Chondrocyte (in vitro differentiated cells): Measurements from ENCODE around the gene LINC00237. TPM values are rescaled to one million over a fixed set of nuclear protein-coding genes. Genes with fewer than 3 reads are reported as not detected.

Experiments
- DNase-seq: peaks from one replicate; pipeline ENCODE4 v3.0.0; 2021; ENCODE audit warnings: mixed read lengths, low spot score
- H3K27ac Mint-ChIP-seq: one replicate; pipeline ENCODE4 v1.8.0; 2021; ENCODE audit warnings: mild to moderate bottlenecking, moderate library complexity, mixed read lengths; ENCODE audit not compliant: unreplicated experiment
- H3K27me3 Mint-ChIP-seq: 2 replicates; pipeline ENCODE4 v1.8.0; 2021; ENCODE audit warnings: low read depth, mixed read lengths
- H3K36me3 Mint-ChIP-seq: 2 replicates; pipeline ENCODE4 v1.8.0; 2021; ENCODE audit warnings: low read depth, mixed read lengths
- H3K4me1 Mint-ChIP-seq: 2 replicates; pipeline ENCODE4 v1.8.0; 2021; ENCODE audit warnings: low read depth, mild to moderate bottlenecking, mixed read lengths
- H3K4me3 Mint-ChIP-seq: one replicate; pipeline ENCODE4 v1.8.0; 2021; ENCODE audit warnings: mild to moderate bottlenecking, moderate library complexity, mixed read lengths; ENCODE audit not compliant: unreplicated experiment
- H3K9me3 Mint-ChIP-seq: 2 replicates; pipeline ENCODE4 v1.8.0; 2021; ENCODE audit warnings: low read depth, mixed read lengths
- CTCF ChIP-seq: fragments of 200-600 bp; sonication (generic); IDR thresholded peaks from 2 replicates; pipeline ENCODE4 v1.5.0; 2021; ENCODE audit warnings: antibody characterized with exemption, mild to moderate bottlenecking, moderate library complexity
- total RNA-seq: library from RNA; stranded (reverse); gene quantifications from 3 replicates; pipeline ENCODE4 v1.2.1, GENCODE V29; 2021

The LINC00237 gene
- total RNA-seq, 1 donor from 2014 or later = not detected

- no peak overlapping the region for H3K27ac Mint-ChIP-seq
- no peaks in the 10 kb centered on the region for H3K9me3 Mint-ChIP-seq
- no peak overlapping the region for H3K4me3 Mint-ChIP-seq
- no peaks in the 10 kb centered on the region for H3K36me3 Mint-ChIP-seq
- DNase-seq = no peak
- peaks cover 3% of the 10 kb centered on the region for H3K27me3 Mint-ChIP-seq
- TF ChIP-seq CTCF = peak; percentile 8
- H3K4me1 Mint-ChIP-seq = no peaks in the 10 kb centered on the region
Measured at GRCh38 chr20:21053002-21053762, 53.0 kb downstream of the LINC00237 start.

GRCh38 chr20:21052686-21053001 lies 53.5 kb downstream of the LINC00237 start:
- no peaks in the 10 kb centered on the region for H3K4me1 Mint-ChIP-seq
- TF ChIP-seq CTCF = no peak
- no peak for DNase-seq
- no peaks in the 10 kb centered on the region for H3K36me3 Mint-ChIP-seq
- H3K27me3 Mint-ChIP-seq = peaks cover 3% of the 10 kb centered on the region
- no peaks in the 10 kb centered on the region for H3K9me3 Mint-ChIP-seq
- H3K4me3 Mint-ChIP-seq = no peak overlapping the region
- H3K27ac Mint-ChIP-seq = no peak overlapping the region

- H3K27me3 Mint-ChIP-seq = peaks cover 3% of the 10 kb centered on the region
- no peak overlapping the region for H3K4me3 Mint-ChIP-seq
- no peak overlapping the region for H3K27ac Mint-ChIP-seq
- no peaks in the 10 kb centered on the region for H3K4me1 Mint-ChIP-seq
- DNase-seq = no peak
- no peaks in the 10 kb centered on the region for H3K9me3 Mint-ChIP-seq
- no peak for TF ChIP-seq CTCF
- no peaks in the 10 kb centered on the region for H3K36me3 Mint-ChIP-seq
Measured at GRCh38 chr20:21052241-21052640, 53.9 kb downstream of the LINC00237 start.

- no peaks in the 10 kb centered on the region for H3K36me3 Mint-ChIP-seq
- H3K9me3 Mint-ChIP-seq = no peaks in the 10 kb centered on the region
- no peaks in the 10 kb centered on the region for H3K4me1 Mint-ChIP-seq
- peaks cover 3% of the 10 kb centered on the region for H3K27me3 Mint-ChIP-seq
- H3K4me3 Mint-ChIP-seq = no peak overlapping the region
- no peak overlapping the region for H3K27ac Mint-ChIP-seq
- TF ChIP-seq CTCF = no peak
- no peak for DNase-seq
Measured at GRCh38 chr20:21050710-21051109, 55.4 kb downstream of the LINC00237 start.

GRCh38 chr20:21049305-21049828 lies 56.8 kb downstream of the LINC00237 start:
- H3K27ac Mint-ChIP-seq = no peak overlapping the region
- H3K4me1 Mint-ChIP-seq = no peaks in the 10 kb centered on the region
- no peaks in the 10 kb centered on the region for H3K36me3 Mint-ChIP-seq
- H3K4me3 Mint-ChIP-seq = no peak overlapping the region
- no peak for TF ChIP-seq CTCF
- H3K27me3 Mint-ChIP-seq = peaks cover 3% of the 10 kb centered on the region
- H3K9me3 Mint-ChIP-seq = no peaks in the 10 kb centered on the region
- DNase-seq = no peak
